HuH-7.5 (cell line): ENCODE results near the gene PCED1A.
"Not testable (repeated sequence)": the region's sequence is repeated elsewhere in the genome, so short reads cannot be mapped to it uniquely, and the experiment has no call there.

Source experiments
- DNase-seq: peaks from one replicate; pipeline ENCODE4 v3.0.0; 2011; ENCODE audit warnings: low spot score

Gene PCED1A

DNA sequence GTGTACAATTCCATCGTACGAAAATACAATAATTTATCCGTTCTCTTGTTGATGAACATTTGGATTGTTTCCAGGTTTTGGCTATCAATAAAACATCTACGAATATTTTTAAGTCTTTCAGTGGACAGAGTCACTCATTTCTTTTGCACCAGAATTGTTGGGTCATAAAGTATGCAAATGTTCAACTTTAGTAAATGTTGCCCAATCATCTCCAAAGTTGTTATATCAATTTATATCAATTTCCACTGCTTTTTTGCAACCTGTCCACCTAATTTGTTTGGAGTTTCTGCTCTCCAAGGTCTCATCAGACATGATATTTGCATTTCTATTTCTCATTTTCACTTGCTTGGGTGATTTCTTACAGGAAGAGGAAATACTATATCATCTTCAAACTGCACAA lies 13.8 kb downstream of the PCED1A start:
- no peak for DNase-seq

DNA sequence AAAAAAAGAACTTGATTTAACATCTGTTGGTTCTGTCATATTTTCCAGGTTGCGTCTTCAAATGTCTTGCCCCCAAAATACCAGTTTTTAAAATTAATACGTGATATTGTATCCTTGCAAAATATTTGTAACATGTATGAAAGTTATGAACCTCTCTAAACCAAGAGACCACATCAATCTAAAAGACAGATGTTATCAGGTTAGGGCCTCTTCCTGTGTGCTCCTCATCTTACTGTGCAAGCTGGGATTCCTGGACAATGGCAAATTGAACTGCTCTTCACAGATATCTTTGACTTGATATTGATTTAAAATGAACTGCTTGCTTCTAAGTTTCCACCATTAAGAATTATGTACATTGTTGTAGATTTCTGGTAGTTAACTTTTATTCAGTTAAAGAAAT lies 14.7 kb downstream of the PCED1A start:
- no peak for DNase-seq

DNA sequence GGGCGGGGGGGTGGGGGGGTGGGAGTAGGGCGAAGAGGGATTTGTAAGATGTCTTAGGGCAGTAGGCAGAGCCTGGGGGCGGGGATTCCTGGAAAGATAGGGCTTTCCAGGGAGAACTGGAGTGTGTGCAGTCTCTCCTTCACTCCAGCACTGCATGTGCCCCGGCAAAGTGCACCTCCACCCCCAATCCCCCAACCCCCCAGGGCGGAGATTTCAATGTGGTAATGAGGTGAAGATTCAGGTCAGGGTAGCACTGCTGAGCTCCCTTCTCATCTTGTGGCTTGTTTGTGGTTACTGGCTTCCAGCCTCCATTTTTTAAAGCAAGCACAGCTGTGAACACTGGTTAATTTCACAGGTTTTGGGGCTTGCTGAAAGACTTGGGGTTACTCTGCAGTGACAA lies 18.4 kb downstream of the PCED1A start:
- DNase-seq = no peak

DNA sequence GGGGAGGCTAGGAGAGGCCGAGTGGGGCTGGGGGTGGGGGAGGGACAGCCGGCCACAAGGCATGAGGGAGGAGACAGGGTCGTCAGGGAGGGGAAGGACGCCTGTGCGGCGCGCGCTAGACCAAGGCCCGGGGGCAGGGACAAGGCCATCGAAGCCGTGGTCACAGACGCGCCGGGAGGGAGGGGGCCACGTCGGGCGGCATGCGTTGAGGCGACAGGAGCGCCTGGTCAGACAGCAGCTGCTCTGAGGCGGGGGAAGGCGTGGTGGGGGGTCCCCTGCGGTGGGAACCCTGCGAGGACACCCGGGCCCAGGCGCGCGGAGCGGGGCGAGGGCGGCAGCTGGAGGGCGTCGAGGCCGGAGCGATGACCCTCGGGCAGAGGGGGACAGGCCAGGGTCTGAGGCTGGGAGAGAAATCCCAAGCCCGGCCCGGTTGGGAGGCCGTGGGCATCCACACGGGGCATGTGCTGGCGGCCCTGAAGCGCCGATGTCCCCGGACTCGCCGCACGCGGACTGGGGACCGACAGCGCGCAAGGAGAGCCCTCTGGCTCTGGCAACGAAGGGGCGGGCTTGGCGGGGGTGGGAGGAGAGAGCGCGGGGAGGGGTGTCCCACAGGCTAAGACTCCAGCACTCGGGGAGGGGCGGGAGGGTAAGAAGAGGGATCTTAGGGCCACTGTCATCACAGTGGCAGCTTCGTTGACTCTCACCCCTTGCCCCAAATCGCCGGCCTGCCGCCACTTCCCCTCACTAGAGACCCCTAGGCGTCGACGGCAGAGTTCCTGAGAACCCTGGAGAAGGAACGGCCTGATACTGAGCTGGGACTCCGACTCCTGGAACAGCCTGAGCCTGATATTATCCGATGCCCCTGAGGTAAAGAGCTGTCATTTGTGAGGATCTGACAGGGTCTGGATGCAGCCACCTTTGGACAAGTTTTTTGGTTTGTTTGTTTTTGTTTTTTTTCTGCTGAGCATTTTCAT lies 19.3 kb downstream of the PCED1A start:
- no peak for DNase-seq

DNA sequence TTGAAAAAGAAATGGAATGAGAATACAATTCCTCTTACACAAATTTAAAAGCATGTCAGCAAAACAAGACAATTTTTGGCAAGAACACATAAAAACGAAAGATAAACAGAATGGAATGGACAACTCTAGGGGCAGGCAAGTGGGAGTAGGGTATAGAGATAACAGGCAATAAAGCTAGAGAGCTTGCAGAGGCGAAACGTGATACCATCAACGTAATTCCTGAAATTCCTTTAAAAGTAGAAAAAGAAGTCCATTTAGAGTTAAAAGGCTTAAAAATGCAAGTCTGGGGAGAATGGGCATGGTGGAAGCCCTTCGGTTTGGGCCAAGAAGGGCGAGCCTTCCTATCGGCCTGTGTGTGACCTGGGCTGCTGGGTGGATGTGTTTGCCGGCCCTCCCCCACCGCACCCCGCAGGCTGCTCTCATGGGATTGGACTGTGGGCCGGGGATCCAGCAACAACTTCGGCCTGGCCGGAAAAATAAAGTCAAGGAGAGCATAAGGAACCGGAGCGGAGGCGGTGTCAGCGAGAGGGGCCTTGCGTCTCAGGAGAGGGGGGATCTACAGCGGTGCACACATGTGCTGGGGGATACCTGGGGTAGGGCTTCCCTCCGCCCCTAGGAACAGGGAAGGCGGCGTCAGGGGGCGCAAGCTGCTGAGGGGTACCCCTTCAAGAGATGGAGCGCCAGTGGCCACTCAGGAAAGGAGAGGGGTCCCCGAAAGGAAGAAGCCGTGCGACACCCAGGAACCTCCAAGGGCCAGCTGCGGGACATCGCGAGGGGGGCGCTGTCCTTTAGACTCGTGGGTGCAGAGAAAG lies 20.2 kb downstream of the PCED1A start:
- no peak for DNase-seq

DNA sequence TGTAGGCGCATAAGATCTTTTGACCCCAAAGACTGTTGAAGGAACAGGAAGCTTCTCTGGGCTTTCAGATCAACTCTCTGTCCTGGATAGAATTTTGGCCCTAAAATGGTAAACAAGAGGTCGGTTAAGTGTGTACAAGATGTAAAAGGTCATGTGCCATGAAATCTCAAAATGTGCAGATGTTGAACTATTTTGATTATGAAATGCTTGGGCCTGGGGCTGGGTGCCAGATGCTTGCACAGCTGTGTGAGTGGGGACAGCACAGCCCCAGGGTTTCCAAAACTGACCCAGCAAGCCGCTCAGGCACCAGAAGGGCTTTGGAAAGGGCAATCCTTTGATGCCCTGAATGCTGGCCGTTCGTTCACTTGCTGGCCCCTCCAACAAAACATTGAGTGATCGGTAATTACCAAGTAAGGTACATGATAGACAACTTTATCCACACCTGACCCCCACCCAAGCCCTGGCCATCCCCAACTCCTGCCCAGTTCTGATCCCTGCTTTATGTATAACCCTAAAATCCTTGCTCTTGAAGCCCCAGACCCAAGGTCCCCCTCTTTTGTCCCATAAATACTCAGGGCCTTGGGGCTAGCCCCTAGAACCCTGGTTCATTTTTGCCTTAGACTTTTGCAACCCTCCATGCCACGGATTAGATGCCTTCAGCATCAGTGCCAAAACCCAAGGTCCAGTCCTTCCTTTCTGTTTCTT lies 22.4 kb downstream of the PCED1A start:
- no peak for DNase-seq

DNA sequence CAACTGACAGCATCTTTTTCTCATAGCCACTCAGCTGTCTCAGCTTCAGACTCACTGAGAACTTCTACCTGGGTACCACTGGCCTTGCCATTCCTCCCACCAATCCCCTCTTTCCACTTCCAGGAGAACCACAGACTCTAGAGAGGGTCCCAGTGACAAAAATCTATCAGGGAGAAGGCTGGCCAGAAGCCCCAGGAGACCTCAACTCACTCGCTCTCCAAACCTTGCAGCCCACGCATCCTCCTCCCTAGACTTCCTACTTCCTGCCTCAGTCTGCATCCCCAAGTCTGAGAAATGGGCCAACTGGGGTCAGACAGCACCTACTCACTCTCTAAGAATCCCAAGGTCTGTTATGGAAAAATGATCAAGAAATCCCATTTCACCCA lies 23.1 kb downstream of the PCED1A start:
- no peak for DNase-seq

DNA sequence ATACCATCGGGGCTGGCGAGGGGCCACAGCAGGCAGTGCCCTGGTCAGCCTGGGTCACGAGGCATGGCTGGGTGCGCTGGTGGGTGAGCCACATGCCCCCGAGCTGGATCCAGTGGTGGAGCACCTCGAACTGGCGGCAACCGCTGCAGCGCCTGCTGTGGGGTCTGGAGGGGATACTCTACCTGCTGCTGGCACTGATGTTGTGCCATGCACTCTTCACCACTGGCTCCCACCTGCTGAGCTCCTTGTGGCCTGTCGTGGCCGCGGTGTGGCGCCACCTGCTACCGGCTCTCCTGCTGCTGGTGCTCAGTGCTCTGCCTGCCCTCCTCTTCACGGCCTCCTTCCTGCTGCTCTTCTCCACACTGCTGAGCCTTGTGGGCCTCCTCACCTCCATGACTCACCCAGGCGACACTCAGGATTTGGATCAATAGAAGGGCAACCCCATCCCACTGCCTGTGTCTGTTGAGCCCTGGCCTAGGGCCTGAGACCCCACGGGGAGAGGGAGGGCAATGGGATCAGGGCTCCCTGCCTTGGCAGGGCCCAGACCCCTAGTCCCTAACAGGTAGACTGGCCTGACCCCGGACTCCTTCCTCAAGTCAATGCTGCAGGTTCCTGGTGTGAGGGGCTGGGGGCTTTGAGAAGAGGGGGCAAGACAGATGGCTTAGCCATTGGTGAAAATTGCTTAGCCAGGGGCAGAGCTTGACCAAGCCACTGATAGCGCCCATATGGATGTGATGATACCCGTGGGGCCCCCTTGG lies 23.7 kb downstream of the PCED1A start:
- DNase-seq = no peak

DNA sequence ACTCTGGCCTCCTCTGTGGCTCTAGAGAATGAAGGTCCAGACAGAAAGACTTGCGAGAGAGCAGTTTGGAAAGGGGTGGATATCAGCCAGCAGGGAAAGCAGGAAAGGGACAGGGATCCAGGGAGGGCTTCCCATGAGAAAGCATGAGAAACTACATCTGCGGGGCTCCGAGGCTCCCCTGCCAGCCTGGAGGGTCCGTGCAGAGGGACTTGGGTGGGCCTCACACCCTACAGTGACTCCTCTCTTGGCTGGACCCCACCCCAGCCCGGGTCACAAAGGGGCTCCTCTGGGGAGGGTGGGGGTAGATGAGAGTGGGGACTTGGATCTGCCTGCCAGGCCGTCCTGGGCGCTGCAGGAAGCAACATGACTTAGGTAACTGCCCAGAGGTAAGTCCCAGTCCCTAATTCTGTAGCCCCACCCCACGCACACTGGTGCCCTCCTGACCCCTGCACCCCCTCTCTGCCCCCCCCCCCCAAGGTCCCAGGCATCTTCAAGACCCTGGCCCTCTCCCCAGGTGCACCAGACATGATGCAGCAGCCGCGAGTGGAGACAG lies 24.3 kb downstream of the PCED1A start, which contains the start of gene TMEM239:
Gene TMEM239, plus strand, starts transcription at position 335 of the 553 bp plus-strand sequence. Its CDS starts 191 bp downstream, at position 526.
- DNase-seq = no peak

DNA sequence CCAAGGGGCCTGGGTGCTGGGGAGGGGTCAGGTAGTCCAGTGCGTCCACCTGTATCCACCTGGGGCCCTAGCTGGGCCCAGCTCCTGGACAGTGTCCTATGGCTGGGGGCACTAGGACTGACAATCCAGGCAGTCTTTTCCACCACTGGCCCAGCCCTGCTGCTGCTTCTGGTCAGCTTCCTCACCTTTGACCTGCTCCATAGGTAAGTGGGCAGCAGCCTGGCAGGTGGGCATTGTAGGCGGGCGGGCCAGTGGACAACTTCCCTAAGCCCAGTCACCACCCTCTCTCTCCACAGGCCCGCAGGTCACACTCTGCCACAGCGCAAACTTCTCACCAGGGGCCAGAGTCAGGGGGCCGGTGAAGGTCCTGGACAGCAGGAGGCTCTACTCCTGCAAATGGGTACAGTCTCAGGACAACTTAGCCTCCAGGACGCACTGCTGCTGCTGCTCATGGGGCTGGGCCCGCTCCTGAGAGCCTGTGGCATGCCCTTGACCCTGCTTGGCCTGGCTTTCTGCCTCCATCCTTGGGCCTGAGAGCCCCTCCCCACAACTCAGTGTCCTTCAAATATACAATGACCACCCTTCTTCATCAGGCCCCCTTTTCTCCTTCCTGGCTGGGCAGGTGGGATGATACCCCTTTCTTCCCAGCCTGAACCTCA lies 25.1 kb downstream of the PCED1A start:
- DNase-seq = no peak

DNA sequence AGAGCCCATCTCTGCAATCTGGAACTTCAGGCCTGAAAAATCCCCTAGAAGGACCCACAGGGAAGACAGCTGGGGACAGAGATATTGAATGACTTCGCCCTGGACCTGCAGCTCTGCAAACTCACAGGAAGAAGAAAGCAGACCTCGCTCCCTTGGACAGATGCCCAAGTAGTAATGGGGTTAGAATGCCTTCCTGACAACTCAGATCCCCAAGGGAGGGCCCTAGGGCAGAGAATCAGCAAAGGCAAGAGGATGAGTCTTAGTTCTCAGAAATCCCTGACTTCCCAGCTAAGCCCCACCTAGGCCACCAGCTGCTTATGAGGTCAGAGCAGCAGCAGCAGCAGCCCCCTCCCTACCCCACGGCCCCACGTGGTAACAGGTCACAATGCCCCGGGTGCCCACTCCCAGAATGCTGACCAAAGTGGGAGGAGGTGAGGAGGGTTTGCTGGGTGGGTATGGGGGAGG lies 25.8 kb downstream of the PCED1A start, which contains the start of gene C20orf141:
Gene C20orf141, plus strand, starts transcription at position 401 of the 465 bp plus-strand sequence. CDS start 198 bp downstream, outside the sequence.
- DNase-seq = no peak

DNA sequence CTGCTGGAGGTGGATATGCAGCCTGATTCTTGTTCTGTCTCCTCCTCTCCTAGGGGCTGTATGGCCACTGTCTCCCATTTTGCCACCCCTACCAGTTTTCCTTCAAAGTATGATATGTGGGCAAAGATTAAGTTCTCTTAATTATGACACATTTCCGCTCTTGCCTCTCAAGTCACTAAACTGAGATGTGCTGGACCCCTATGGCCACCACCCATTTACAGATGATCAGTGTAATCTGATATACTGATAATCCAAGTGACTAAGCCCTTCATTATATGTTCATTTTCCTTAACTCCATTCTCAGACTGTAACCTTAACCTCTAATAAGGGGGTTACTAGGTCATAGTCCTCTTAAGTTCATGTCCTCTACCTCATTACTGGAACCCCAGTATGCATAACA lies 26.4 kb downstream of the PCED1A start:
- no peak for DNase-seq

DNA sequence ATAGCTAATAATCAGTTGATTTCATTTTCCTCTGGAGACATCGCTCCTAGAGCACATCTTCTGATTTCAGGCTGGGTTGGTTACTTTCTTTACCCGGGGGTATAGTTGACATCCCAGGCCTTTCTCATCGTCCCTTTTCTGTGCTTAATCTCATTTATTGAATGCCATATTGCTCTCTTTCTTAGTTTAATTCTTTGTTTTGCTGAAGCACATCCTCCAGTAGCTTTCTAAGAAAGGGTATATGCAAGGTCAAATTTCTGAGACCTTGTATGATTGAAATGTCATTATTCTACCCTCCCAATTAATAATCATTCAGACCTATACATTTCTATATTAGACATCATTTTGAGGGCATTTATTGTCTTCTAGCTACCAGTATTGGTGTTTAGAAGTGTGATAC lies 28.3 kb downstream of the PCED1A start:
- no peak for DNase-seq

DNA sequence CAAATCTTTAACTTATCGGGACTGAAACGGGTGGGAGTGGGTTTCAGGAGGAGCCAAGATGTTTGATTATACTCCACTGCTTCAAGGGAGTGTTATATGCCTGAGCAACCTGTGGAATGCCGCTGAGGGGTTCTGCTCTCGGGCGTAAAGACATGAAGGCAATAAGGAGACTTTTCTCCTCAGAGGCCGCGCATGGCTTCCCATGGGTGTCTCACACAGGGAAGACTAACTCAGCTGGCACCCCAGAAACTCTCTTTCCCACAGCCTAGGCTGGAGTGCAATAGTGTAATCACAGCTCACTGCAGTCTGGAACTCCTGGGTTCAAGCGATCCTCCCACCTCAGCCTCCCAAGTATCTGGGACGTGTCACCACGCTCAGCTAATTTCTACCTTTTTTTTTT lies 30.8 kb downstream of the PCED1A start:
- DNase-seq = no peak

DNA sequence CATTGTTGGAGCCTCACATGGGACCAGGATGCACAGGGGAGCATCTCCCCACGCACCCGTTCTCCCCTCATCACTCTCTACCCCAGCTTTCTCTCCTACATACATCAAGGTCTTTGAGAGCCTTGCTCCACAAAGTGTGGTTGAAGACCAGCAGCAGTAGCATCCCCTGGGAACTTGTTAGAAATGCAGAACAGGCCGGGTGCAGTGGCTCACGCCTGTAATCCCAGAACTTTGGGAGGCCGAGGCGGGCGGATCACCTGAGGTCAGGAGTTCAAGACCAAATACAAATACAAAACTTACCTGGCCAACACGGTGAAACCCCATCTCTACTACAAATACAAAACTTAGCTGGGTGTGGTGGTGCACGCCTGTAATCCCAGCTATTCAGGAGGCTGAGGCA lies 32.5 kb downstream of the PCED1A start:
- not testable (repeated sequence) for DNase-seq

DNA sequence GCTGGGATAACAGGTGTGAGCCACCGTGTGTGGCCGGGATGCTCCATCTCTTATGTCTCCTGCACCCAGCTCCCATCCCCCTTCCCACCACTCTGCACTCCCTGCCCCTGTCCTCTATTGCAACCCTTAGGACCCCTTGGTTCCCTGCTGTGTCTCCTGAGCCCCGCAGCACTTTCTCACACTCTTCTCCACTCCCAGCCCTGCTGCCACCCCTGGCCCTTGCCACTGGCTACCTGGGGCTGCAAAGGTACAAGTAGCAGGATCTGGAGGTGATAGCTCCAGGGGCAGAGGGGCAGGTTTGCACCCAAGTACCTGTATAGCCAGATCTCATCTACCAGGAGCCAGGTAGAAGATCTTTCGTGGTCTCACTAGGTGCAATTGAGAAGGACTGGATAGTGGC lies 33.4 kb downstream of the PCED1A start:
- no peak for DNase-seq

DNA sequence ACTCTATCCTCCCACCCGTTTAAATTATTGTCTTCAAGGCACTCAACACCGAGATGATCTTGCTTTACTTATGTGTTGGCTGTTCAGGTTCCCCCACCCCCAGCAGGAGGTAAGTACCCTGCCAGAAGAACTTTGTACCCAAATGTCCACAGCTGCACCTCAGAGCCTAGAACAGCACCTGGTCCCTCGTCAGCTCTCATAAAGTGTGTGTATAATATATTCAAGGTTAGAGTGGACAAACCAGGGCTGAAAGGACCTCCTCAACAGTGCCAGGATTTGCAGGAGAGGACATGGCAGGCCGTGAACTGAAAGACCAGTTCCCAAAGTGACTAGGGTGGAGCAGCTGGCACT lies 34.1 kb downstream of the PCED1A start:
- peak; percentile 26 for DNase-seq

DNA sequence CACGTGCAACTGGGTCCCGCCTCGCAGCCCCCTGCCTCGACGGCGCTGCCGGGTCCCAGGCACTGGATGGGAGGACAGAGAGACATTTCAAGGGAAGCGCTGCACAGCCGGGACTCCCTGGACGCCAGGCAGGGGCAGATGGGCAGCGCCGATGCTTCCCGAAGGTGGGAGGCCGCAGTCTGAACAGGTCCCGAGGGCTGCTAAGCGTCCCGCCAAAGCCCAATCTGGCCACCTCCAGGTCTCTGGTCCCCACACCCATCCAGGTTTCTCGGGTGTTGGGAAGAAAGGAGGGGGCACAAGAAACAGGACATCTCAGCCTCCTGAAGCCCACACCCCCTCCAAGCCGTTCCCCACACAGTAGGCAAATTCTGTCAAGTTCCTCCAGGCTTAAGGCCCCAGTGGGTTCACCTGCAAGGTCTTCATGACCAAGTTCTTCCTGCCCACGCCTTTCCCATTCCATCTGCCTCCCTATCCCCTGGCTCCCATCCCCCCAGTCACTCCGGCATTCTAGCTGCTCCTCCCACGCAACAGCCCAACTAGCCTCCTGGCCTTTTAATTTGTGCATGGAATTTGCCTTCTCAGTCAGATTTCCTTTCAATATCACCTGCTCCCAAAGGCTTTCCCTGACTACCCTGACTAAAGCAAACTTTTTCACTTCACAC lies 34.6 kb downstream of the PCED1A start:
- DNase-seq = peak; percentile 32

DNA sequence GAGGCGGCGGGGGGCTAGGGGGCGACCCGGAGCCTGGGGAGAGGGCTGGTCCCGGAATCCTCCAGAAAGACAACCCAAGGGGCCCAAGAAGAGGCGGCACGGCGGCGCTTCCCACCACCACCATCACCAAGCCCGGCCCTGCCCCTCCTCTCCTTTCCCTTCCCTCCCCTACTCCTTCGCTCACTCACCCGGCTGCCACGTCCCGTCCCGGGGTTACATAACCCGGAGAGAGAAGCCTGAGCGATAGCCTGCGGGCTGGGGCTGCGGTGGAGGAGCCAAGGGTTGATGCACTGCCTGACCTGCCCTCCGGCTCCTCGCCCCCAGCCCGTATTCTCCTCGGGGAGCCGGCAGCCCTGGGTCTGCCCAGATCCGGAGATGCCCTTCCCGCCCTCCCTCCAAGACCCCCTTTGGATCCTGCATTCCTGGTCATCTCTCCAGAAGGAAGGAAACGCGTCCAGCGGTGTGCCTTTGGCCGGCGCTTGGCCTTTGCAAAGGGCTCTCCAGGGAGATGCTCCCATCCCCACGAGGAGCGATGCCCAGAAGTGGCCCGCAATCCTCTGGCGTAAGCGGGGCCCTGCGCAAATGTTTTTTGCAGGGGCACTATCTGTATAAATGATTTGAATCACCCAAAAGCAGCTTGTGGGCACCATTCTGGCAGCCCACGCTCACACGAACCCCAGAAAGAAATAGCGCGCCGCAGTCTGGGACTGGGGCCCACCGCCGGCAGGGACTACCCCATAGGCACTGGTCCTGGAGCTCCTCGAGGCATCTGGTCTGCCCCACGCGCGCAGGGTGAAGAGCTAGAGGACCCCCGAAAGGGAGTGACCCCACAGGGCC lies 35.4 kb downstream of the PCED1A start:
- DNase-seq = no peak
